Spleen (tissue), 7 donors: Measurements from ENCODE around the gene PLCB4.

ENCODE experiments used
- CTCF ChIP-seq, 11 experiments: fragments of 200-600 bp in 7 of 11; fragments of 450-650 bp in 4 of 11; sonication (generic) in 4 of 11; IDR thresholded peaks in 8 of 11; conservative IDR thresholded peaks in 3 of 11; 1 replicate in 7 of 11; 2 replicates in 4 of 11; pipeline versions ENCODE4 v1.4.0 to v1.8.0; 2016 to 2021; ENCODE audit warnings: antibody characterized with exemption in 11 of 11, inconsistent platforms in 4 of 11, mild to moderate bottlenecking in 1 of 11
- POLR2AphosphoS5 ChIP-seq, 3 donors: sonication (generic); formaldehyde crosslinking; IDR thresholded peaks; one replicate each; pipeline ENCODE4 v1.5.1; 2017; ENCODE audit warnings: antibody characterized with exemption in 3 of 3
- donor health status: DM: no; HTN: no; CAD: no; lungs with moderate emphysema.
- donor health status: DM: no; HTN: no; CAD: no.
- donor health status: DM: no; HTN: no; CAD: no.

- TF ChIP-seq POLR2AphosphoS5 (IDR thresholded peaks at IDR 0.05) (no peak), CTCF (IDR thresholded peaks at IDR 0.05 in 8 of 11, conservative IDR thresholded peaks at IDR 0.05 in 3 of 11) (no peak)
These were observed 57.6 kb downstream of the PLCB4 start for GRCh38 chr20:9126527-9126926.
